Endodermal cell (in vitro differentiated cells): ENCODE measurements around the gene NFRKB. TPM values are rescaled to one million over a fixed set of nuclear protein-coding genes. Genes with fewer than 3 reads are reported as not detected.

Experiments used
- DNase-seq: peaks from one replicate; pipeline ENCODE4 v3.0.0-alpha.2; 2017
- H3K27ac ChIP-seq: 2 replicates; pipeline ENCODE4 v1.5.1; 2013; ENCODE audit warnings: mild to moderate bottlenecking, low read depth, low read length, moderate library complexity
- H3K27me3 ChIP-seq: 2 replicates; pipeline ENCODE4 v1.6.1; 2013; ENCODE audit warnings: mild to moderate bottlenecking, low read length, moderate library complexity; ENCODE audit not compliant: insufficient read depth, control insufficient read depth, poor library complexity, severe bottlenecking
- H3K36me3 ChIP-seq: 2 replicates; pipeline ENCODE4 v1.7.0; 2013; ENCODE audit warnings: mild to moderate bottlenecking, low read length, moderate library complexity; ENCODE audit not compliant: control insufficient read depth, insufficient read depth
- H3K4me1 ChIP-seq: one replicate; pipeline ENCODE4 v1.7.0; 2013; ENCODE audit warnings: low read length; ENCODE audit not compliant: control insufficient read depth, insufficient read depth
- H3K4me3 ChIP-seq: 2 replicates; pipeline ENCODE4 v1.5.1; 2013; ENCODE audit warnings: mild to moderate bottlenecking, low read length, moderate library complexity
- H3K9ac ChIP-seq: 2 replicates; pipeline ENCODE4 v1.6.1; 2013; ENCODE audit warnings: mild to moderate bottlenecking, low read length, moderate library complexity; ENCODE audit not compliant: poor library complexity, severe bottlenecking; ENCODE audit errors: extremely low read depth
- H3K9me3 ChIP-seq: 2 replicates; pipeline ENCODE4 v1.6.1; 2013; ENCODE audit warnings: mild to moderate bottlenecking, low read length, moderate library complexity; ENCODE audit not compliant: control insufficient read depth
- H3K27ac Mint-ChIP-seq: 2 replicates; pipeline ENCODE4 v1.8.0; 2020; ENCODE audit warnings: mixed read lengths
- H3K27me3 Mint-ChIP-seq: 2 replicates; pipeline ENCODE4 v1.8.0; 2021; ENCODE audit warnings: mild to moderate bottlenecking, mixed read lengths; ENCODE audit not compliant: insufficient read depth
- H3K36me3 Mint-ChIP-seq: 2 replicates; pipeline ENCODE4 v1.8.0; 2020; ENCODE audit warnings: low read depth, mixed read lengths
- H3K4me1 Mint-ChIP-seq: 2 replicates; pipeline ENCODE4 v1.8.0; 2020; ENCODE audit warnings: mixed read lengths
- H3K4me3 Mint-ChIP-seq: 2 replicates; pipeline ENCODE4 v1.8.0; 2020; ENCODE audit warnings: mild to moderate bottlenecking, moderate library complexity, mixed read lengths
- H3K9me3 Mint-ChIP-seq: 2 replicates; pipeline ENCODE4 v1.8.0; 2020; ENCODE audit warnings: mild to moderate bottlenecking, mixed read lengths
- WGBS, 2 experiments: methylation state at CpG; one replicate each; pipeline versions ENCODE4 v1.1.5 to v1.1.7; 2013; ENCODE audit warnings: missing lambda C conversion rate in 2 of 2, mixed read lengths in 1 of 2; ENCODE audit not compliant: insufficient coverage in 1 of 2, insufficient read length in 1 of 2; 5-methylcytosine and 5-hydroxymethylcytosine counted together
- total RNA-seq, 2 donors: library from RNA; stranded (reverse); fragmentation: NEBNext Ultra II Directional in 1 of 2; extraction: Animal tissue kit (Norgen Biotek cat#: 25700) in 1 of 2; gene quantifications; 2 replicates in 1 of 2; 3 replicates in 1 of 2; pipeline ENCODE4 v1.2.1, GENCODE V29; 2021
- TF ChIP-seq, protein P1 (sequence below): fragments of 200-600 bp; sonication (generic); conservative IDR thresholded peaks from 2 replicates; pipeline ENCODE4 v1.5.0; 2021; ENCODE audit warnings: antibody characterized with exemption, mild to moderate bottlenecking

NFRKB gene
- total RNA-seq, 2 donors from 2014 or later = 46.1 to 46.5 TPM

DNA sequence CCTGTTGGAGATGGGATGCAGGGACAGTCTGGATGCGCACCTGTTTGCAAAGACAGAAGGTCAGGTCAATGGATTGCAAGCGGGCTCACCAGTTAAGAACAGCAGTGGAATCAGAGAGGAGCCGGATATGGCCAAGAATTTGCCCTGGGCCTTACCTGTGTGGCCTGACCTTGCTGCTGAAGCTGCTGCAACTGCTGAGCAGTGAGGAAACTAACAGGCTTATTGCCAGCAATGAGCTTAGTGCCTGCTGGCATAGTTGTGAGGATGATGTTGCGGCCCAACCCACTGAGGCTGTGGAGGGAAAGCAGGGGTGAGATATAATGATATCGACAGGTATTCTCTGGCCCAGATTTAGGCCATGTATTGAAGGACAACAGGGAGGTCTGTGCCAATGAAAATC lies 30.6 kb downstream of the NFRKB start:
- 94 to 98% methylated on average over 4 to 5 of the region's 5 CpGs for WGBS, 2 experiments
- no peaks in the 10 kb centered on the region for H3K9me3 Mint-ChIP-seq

DNA sequence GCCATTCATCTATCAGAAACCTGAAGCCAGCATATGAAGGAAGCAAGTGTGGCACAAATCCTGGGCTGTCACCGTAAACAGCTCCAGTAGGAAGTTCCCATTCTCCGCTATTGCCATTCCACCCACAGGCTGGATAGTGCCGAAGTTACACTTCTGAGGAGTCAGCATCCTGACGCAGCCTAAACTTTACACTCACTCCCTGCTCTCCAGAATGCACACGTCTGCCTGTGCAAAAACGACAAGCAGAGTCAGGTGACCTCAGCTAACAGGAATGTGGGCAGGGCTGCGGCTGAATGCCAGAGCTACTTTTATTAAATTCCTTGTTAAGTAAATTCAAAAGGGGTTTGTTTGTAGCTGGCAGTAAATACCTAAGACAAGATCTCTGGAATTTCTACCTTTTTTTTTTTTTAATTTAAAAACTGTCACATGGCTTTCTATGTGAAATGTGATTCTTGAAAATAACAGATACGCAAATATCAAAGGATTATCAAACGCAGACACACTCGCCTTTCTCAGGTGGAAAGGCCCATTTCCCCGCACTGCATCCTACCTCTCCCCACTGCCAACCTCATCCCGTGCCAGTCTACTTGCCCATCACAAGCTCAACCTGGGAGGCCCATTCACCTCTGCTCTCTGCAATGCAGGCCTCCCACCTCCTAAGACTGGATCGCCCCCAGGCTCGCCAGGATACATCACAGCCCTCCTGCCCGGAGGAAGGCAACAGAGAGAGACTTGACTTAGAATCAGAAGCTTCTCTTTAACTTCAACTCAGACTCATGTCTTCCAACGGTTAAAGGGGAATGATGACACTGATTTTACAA lies 33.5 kb downstream of the NFRKB start:
- Histone ChIP-seq H3K4me1 (no peaks in the 10 kb centered on the region), H3K9me3 (peaks cover 6% of the 10 kb centered on the region), H3K4me3 (no peak overlapping the region), H3K36me3 (peaks cover 66% of the 10 kb centered on the region), H3K27ac (peak overlapping the region; percentile 70), H3K27me3 (no peaks in the 10 kb centered on the region), H3K9ac (no peak overlapping the region)
- Mint-ChIP-seq H3K27ac (peak overlapping the region; percentile 88), H3K4me3 (no peak overlapping the region), H3K4me1 (peaks cover 13% of the 10 kb centered on the region), H3K27me3 (no peaks in the 10 kb centered on the region), H3K9me3 (no peaks in the 10 kb centered on the region), H3K36me3 (peaks cover 70% of the 10 kb centered on the region)
- TF ChIP-seq, protein P1, sequence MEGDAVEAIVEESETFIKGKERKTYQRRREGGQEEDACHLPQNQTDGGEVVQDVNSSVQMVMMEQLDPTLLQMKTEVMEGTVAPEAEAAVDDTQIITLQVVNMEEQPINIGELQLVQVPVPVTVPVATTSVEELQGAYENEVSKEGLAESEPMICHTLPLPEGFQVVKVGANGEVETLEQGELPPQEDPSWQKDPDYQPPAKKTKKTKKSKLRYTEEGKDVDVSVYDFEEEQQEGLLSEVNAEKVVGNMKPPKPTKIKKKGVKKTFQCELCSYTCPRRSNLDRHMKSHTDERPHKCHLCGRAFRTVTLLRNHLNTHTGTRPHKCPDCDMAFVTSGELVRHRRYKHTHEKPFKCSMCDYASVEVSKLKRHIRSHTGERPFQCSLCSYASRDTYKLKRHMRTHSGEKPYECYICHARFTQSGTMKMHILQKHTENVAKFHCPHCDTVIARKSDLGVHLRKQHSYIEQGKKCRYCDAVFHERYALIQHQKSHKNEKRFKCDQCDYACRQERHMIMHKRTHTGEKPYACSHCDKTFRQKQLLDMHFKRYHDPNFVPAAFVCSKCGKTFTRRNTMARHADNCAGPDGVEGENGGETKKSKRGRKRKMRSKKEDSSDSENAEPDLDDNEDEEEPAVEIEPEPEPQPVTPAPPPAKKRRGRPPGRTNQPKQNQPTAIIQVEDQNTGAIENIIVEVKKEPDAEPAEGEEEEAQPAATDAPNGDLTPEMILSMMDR = no peak
- 67 to 86% methylated on average over 7 to 16 of the region's 16 CpGs for WGBS, 2 experiments
- DNase-seq = peak; percentile 82

More for the DNA sequence above, 30.6 kb downstream of the NFRKB start:
- Mint-ChIP-seq H3K27me3 (no peaks in the 10 kb centered on the region), H3K36me3 (peaks cover 84% of the 10 kb centered on the region), H3K27ac (no peak overlapping the region), H3K4me3 (no peak overlapping the region), H3K4me1 (peaks cover 13% of the 10 kb centered on the region)
- H3K9ac ChIP-seq = no peak overlapping the region
- peaks cover 6% of the 10 kb centered on the region for H3K9me3 ChIP-seq
- H3K27me3 ChIP-seq = no peaks in the 10 kb centered on the region
- peaks cover 76% of the 10 kb centered on the region for H3K36me3 ChIP-seq
- no peak overlapping the region for H3K4me3 ChIP-seq
- H3K27ac ChIP-seq = no peak overlapping the region
- TF ChIP-seq, protein P1 = no peak
- no peak for DNase-seq
- no peaks in the 10 kb centered on the region for H3K4me1 ChIP-seq

DNA sequence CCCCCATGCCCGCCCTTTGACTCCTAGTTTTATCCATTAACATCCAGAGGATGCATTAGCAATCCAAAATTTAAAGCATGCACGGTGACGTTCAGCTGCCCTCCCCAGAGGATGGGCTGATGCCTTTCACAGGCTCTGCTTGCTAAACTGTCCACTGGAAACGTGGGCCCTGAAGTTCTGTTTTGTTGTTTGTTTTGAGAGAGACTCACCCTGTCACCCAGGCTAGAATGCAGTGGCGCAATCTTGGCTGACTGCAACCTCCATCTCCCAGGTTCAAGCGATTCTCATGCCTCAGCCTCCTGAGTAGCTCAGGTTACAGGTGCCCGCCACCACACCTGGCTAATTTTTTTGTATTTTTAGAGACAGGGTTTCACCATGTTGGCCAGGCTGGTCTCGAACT lies 39.3 kb downstream of the NFRKB start:
- H3K9me3 Mint-ChIP-seq = no peaks in the 10 kb centered on the region
- no peak for DNase-seq
- Histone ChIP-seq H3K27ac (no peak overlapping the region), H3K27me3 (no peaks in the 10 kb centered on the region), H3K9me3 (no peaks in the 10 kb centered on the region), H3K4me3 (no peak overlapping the region), H3K9ac (no peak overlapping the region), H3K4me1 (no peaks in the 10 kb centered on the region), H3K36me3 (peaks cover 22% of the 10 kb centered on the region)
- TF ChIP-seq, protein P1 = no peak
- peaks cover 20% of the 10 kb centered on the region for H3K36me3 Mint-ChIP-seq
- H3K27me3 Mint-ChIP-seq = no peaks in the 10 kb centered on the region
- no peak overlapping the region for H3K27ac Mint-ChIP-seq
- 73 to 89% methylated on average over 5 to 8 of the region's 8 CpGs for WGBS, 2 experiments
- H3K4me3 Mint-ChIP-seq = no peak overlapping the region
- H3K4me1 Mint-ChIP-seq = peaks cover 21% of the 10 kb centered on the region
